ENCODE data around the gene ARID1B. TPM values are rescaled to one million over a fixed set of nuclear protein-coding genes. Genes with fewer than 3 reads are reported as not detected.

Gene ARID1B
- total and polyA plus RNA-seq, 2 of the 4 experiments (the other 2 are of a cell fraction), result 14.5 to 20.1 TPM

GRCh38 chr6:157091856-157092460, 314.8 kb downstream of the ARID1B start:
- H4K5ac ChIP-seq (ENCODE audit: low read depth, low read length), result no peak overlapping the region
- H4K91ac ChIP-seq (ENCODE audit: insufficient read depth, low read depth, low read length), result no peak overlapping the region
- peaks cover 31 to 66% of the 10 kb centered on the region in 2 experiments for H3K79me1 ChIP-seq (ENCODE audit: low read depth in 1 of 2, low read length in 2 of 2)
- H4K8ac ChIP-seq (ENCODE audit: low read depth in 2 of 2, low read length in 2 of 2), result no peak overlapping the region
- in situ Hi-C loops (cut with MboI; ENCODE audit: low sequenced_read_pairs), result no loop called here
- peaks cover 5% of the 10 kb centered on the region for H3K4me1 ChIP-seq (ENCODE audit: control insufficient read depth, insufficient read depth, low read length)
- BruUV-seq (replicated peaks), result no TSS peak
- no peak overlapping the region for H2AK5ac ChIP-seq (ENCODE audit: low read depth, low read length)
- H2BK120ac ChIP-seq (ENCODE audit: low read depth, low read length), result no peak overlapping the region
- H3K14ac ChIP-seq (replicated peaks; ENCODE audit: low read depth, low read length), result no peak overlapping the region
- H3K23ac ChIP-seq (ENCODE audit: low read depth, low read length), result no peak overlapping the region
- ATAC-seq (ENCODE audit: low read depth), result no peak
- no peak overlapping the region for H3K18ac ChIP-seq (ENCODE audit: low read depth, low read length)
- no peak overlapping the region for H2BK20ac ChIP-seq (ENCODE audit: low read depth, low read length)
- H3K27ac ChIP-seq (ENCODE audit: insufficient read depth, low read length), result no peak overlapping the region
- no peak overlapping the region for H2AK9ac ChIP-seq (replicated peaks; ENCODE audit: low read depth, low read length, poor library complexity)
- H3K9me1 ChIP-seq (ENCODE audit: insufficient read depth, low read length), result peaks cover 23% of the 10 kb centered on the region
- H3K36me3 ChIP-seq (ENCODE audit: control insufficient read depth, insufficient read depth, low read length), result peaks cover 5% of the 10 kb centered on the region
- CTCF ChIA-PET, result no interaction called here
- H3K56ac ChIP-seq (ENCODE audit: extremely low read depth, insufficient read depth, low read length), result no peak overlapping the region
- no CpG with 5 or more reads among the region's 6 CpGs for WGBS, 2 experiments (ENCODE audit: extremely low coverage in 2 of 2, insufficient read length in 1 of 2)
- TF ChIP-seq NFE2L2 (IDR thresholded peaks at IDR 0.05; ENCODE audit: low read depth, low read length) (no peak), SMC3 (IDR thresholded peaks at IDR 0.05; ENCODE audit: low read depth, low read length) (no peak), BHLHE40 (IDR thresholded peaks at IDR 0.05; ENCODE audit: low read depth, low read length) (no peak), RFX5 (IDR thresholded peaks at IDR 0.05; ENCODE audit: low read depth, low read length) (no peak), MAZ (IDR thresholded peaks at IDR 0.05; ENCODE audit: borderline replicate concordance, low read depth, low read length) (no peak), USF2 (IDR thresholded peaks at IDR 0.05; ENCODE audit: low read depth, low read length) (no peak), RCOR1 (IDR thresholded peaks at IDR 0.05; ENCODE audit: insufficient replicate concordance, low read length) (no peak)
- H2AFZ ChIP-seq (replicated peaks; ENCODE audit: low read length, poor library complexity), result no peak overlapping the region
- H2BK5ac ChIP-seq (ENCODE audit: low read depth, low read length, poor library complexity, severe bottlenecking), result no peak overlapping the region
- H3K9me3 ChIP-seq (ENCODE audit: control insufficient read depth, insufficient read depth, low read length), result no peaks in the 10 kb centered on the region
- H4K20me1 ChIP-seq (ENCODE audit: insufficient read depth, low read length), result no peaks in the 10 kb centered on the region; the same call in 1 of the 2 replicates
- H3K4me3 ChIP-seq (ENCODE audit: insufficient read depth, low read depth, low read length), result no peak overlapping the region
- POLR2A ChIA-PET (ENCODE audit: unreplicated experiment), result no interaction called here
- no peak overlapping the region for H3K4me2 ChIP-seq (ENCODE audit: low read depth, low read length)
- dilution Hi-C loops (cut with HindIII; ENCODE audit: low sequenced_read_pairs, unreplicated experiment), result no loop called here
- intact Hi-C loops (cut with micrococcal nuclease), result loop anchor here (5.0 kb wide), 1 partner anchor 45 kb away; no protein-coding TSS in a partner anchor
- H2BK15ac ChIP-seq (ENCODE audit: low read depth, low read length), result no peak overlapping the region
- no peaks in the 10 kb centered on the region for H3K27me3 ChIP-seq (ENCODE audit: control insufficient read depth, insufficient read depth, low read length)
- no peak overlapping the region for H3K9ac ChIP-seq (ENCODE audit: low read depth, low read length)
- DNase-seq, result no peak
- no peak overlapping the region for H3K4ac ChIP-seq (ENCODE audit: low read depth, low read length)

Measured in IMR-90 (cell line).